Panc1 (cell line): ENCODE results near the gene IFNA13. TPM values are rescaled to one million over a fixed set of nuclear protein-coding genes. Genes with fewer than 3 reads are reported as not detected.

Source experiments
- ATAC-seq: fragments of 200-7000 bp; cut with Tn5 transposase; 2 replicates; pipeline ENCODE4 v1.9.1; 2020; ENCODE audit warnings: mild to moderate bottlenecking, moderate library complexity
- BruUV-seq: library from RNA; stranded (reverse); fragments of 400-500 nt; replicated peaks from 2 replicates; lab custom pipeline; 2021; lab: Mats Ljungman, UMichigan
- CTCF ChIA-PET: fragments of 300-600 bp; sonication (Branson Sonifier 250); formaldehyde crosslinking; loops from one replicate; lab custom pipeline; 2022; ENCODE audit warnings: antibody characterized with exemption; lab: Charles Lee
- POLR2A ChIA-PET: fragments of 300-600 bp; sonication (Branson Sonifier 250); formaldehyde crosslinking; loops from one replicate; lab custom pipeline; 2022; ENCODE audit warnings: antibody characterized with exemption; lab: Charles Lee
- DNase-seq: peaks from one replicate; pipeline ENCODE4 v3.0.0-alpha.2; 2010; ENCODE audit warnings: low read depth, low spot score
- H3K27ac ChIP-seq: 2 replicates; pipeline ENCODE4 v1.5.1; 2011; ENCODE audit warnings: mild to moderate bottlenecking, low read length, inconsistent platforms
- H3K27me3 ChIP-seq: fragments of 200-500 bp; sonication (Bioruptor generic); 2 replicates; pipeline ENCODE4 v1.6.0; 2014; ENCODE audit warnings: low read length, inconsistent platforms; ENCODE audit not compliant: control insufficient read depth, insufficient read depth
- H3K36me3 ChIP-seq: fragments of 200-500 bp; sonication (Bioruptor generic); 2 replicates; pipeline ENCODE4 v1.5.1; 2014; ENCODE audit warnings: inconsistent platforms, mild to moderate bottlenecking, low read length, moderate library complexity; ENCODE audit not compliant: control insufficient read depth, insufficient read depth
- H3K4me1 ChIP-seq: 2 replicates; pipeline ENCODE4 v1.5.1; 2011; ENCODE audit warnings: inconsistent platforms, mild to moderate bottlenecking, low read length, moderate library complexity; ENCODE audit not compliant: control insufficient read depth, insufficient read depth
- H3K4me3 ChIP-seq, 2 experiments: 2 replicates each; pipeline ENCODE4 v1.5.1; 2011 to 2012; ENCODE audit warnings: low read depth in 2 of 2, low read length in 2 of 2, mild to moderate bottlenecking in 2 of 2, inconsistent platforms in 1 of 2, moderate library complexity in 1 of 2
- H3K9me3 ChIP-seq: fragments of 200-500 bp; sonication (Bioruptor generic); 2 replicates; pipeline ENCODE4 v1.5.1; 2014; ENCODE audit warnings: low read depth, mild to moderate bottlenecking, inconsistent platforms, low read length, moderate library complexity; ENCODE audit not compliant: control insufficient read depth, insufficient read depth
- CTCF ChIP-seq: fragments of 450-650 bp; IDR thresholded peaks from 2 replicates; pipeline ENCODE4 v1.5.1; 2017; ENCODE audit warnings: mild to moderate bottlenecking
- POLR2AphosphoS5 ChIP-seq: IDR thresholded peaks from 2 replicates; pipeline ENCODE4 v1.6.1; 2012; ENCODE audit warnings: mild to moderate bottlenecking, low read depth, low read length, moderate library complexity
- REST ChIP-seq, 2 experiments: IDR thresholded peaks; 2 replicates each; pipeline ENCODE4 v1.6.1; 2011 to 2012; ENCODE audit warnings: low read depth in 2 of 2, control low read depth in 1 of 2, low read length in 1 of 2, mild to moderate bottlenecking in 1 of 2, moderate library complexity in 1 of 2; ENCODE audit not compliant: insufficient read depth in 1 of 2
- SIN3A ChIP-seq: IDR thresholded peaks from 2 replicates; pipeline ENCODE4 v1.6.1; 2012; ENCODE audit warnings: low read depth, mild to moderate bottlenecking, low read length, moderate library complexity, borderline replicate concordance; ENCODE audit not compliant: insufficient read depth
- TCF7L2 ChIP-seq: IDR thresholded peaks from 2 replicates; pipeline ENCODE4 v1.6.1; 2011; ENCODE audit warnings: mild to moderate bottlenecking, low read depth, low read length, inconsistent platforms
- in situ Hi-C: cut with HindIII; loops from 2 replicates; pipeline ENCODE4 v1.10.0; 2016; ENCODE audit warnings: low sequenced_read_pairs, low pct_unique_long_range_greater_than_20kb
- intact Hi-C: fragments of 100-400 bp; cut with micrococcal nuclease; formaldehyde crosslinking; loops from one replicate; pipeline ENCODE4 v1.10.0; 2022; ENCODE audit not compliant: unreplicated experiment
- total RNA-seq: library from RNA; stranded (reverse); gene quantifications from one replicate; pipeline ENCODE4 v1.2.1, GENCODE V29; 2021; ENCODE audit not compliant: unreplicated experiment

Gene IFNA13
- total RNA-seq, 1 experiment from 2014 or later: not detected

- Histone ChIP-seq H3K9me3 (no peaks in the 10 kb centered on the region), H3K27ac (no peak overlapping the region), H3K36me3 (no peaks in the 10 kb centered on the region), H3K4me3 (no peak overlapping the region), H3K27me3 (no peaks in the 10 kb centered on the region), H3K4me1 (no peaks in the 10 kb centered on the region)
- no TSS peak for BruUV-seq
- peak; percentile 91 for ATAC-seq
- TF ChIP-seq CTCF: 0 out of 2 replicates have a peak, but pooled peaks have one; percentile 21
- no peak for TF ChIP-seq POLR2AphosphoS5
- no peak for TF ChIP-seq SIN3A
- TF ChIP-seq TCF7L2: no peak
- TF ChIP-seq REST (IDR thresholded peaks at IDR 0.05; ENCODE audit: insufficient read depth in 1 of 2, low read depth in 2 of 2, low read length in 1 of 2): no peak
- DNase-seq: no peak
- ChIA-PET CTCF (no interaction called here), POLR2A (no interaction called here)
- in situ Hi-C loops (no loop called here), intact Hi-C loops (no loop called here)
Observed at GRCh38 chr9:21392270-21392669, 24.4 kb upstream of the IFNA13 start.

- BruUV-seq: no TSS peak
- DNase-seq (no peak), ATAC-seq (no peak)
- intact Hi-C loops: no loop called here
- ChIA-PET POLR2A (no interaction called here), CTCF (no interaction called here)
- no peaks in the 10 kb centered on the region for H3K27me3 ChIP-seq
- H3K36me3 ChIP-seq: no peaks in the 10 kb centered on the region
- in situ Hi-C loops: no loop called here
- no peak for TF ChIP-seq CTCF
- TF ChIP-seq TCF7L2: no peak
- TF ChIP-seq SIN3A: no peak
- TF ChIP-seq POLR2AphosphoS5: no peak
- no peak for TF ChIP-seq REST (IDR thresholded peaks at IDR 0.05; ENCODE audit: insufficient read depth in 1 of 2, low read depth in 2 of 2, low read length in 1 of 2)
- H3K9me3 ChIP-seq: no peaks in the 10 kb centered on the region
- H3K4me3 ChIP-seq: no peak within 1 kb of the TSS
- H3K27ac ChIP-seq: no peak within 1 kb of the TSS
- H3K4me1 ChIP-seq: no peaks in the 10 kb centered on the region
Observed at GRCh38 chr9:21385131-21385670, 17.3 kb upstream of the IFNA13 start, which contains the start of gene IFNA2. Gene IFNA2 (minus strand): TSS chr9:21385398. CDS start chr9:21385329, 69 bp downstream.
